Measurements from ENCODE around the gene MYL1.

DNA sequence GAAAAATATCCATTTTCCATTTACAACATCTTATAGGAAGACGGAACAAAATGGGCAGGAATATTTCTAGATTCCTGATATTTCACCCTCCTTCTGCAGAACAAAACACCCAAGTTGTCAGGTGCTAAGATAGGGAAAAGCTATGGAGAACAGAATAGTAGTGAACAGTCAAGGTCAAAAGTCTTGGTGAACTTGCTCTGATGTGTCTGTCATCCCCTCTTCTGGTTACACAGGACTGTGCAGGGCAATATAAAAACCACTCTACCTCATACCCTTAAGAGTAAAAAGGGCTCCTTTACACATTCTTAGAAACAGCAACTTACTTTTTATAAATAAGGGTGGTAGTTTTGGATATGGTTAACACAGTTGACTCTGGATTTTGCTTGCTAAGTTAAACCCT is 4.4 kb downstream of the MYL1 start:
- TF ChIP-seq CTCF (conservative IDR thresholded peaks at IDR 0.05 in 1 of 2, IDR thresholded peaks at IDR 0.05 in 1 of 2; ENCODE audit: extremely low read depth in 1 of 2, insufficient read depth in 1 of 2, low read depth in 1 of 2, low read length in 2 of 2): no peak
- TF ChIP-seq EZH2 (IDR thresholded peaks at IDR 0.05; ENCODE audit: borderline replicate concordance, low read length): no peak

Measured in mammary epithelial cell (primary cell).